Upper lobe of left lung (tissue), 6 donors: ENCODE data around the gene SAP30. TPM values are rescaled to one million over a fixed set of nuclear protein-coding genes. Genes with fewer than 3 reads are reported as not detected.

Experiments
- ATAC-seq, 2 donors: fragments of 200-7000 bp; cut with Tn5 transposase; one replicate each; pipeline ENCODE4 v1.9.1; 2022; ENCODE audit warnings: mild to moderate bottlenecking in 2 of 2, moderate library complexity in 2 of 2; ENCODE audit not compliant: low FRiP score in 2 of 2
- DNase-seq, 2 donors: peaks; one replicate each; pipeline ENCODE4 v3.0.0-alpha.2; 2019 to 2020
- H3K27ac ChIP-seq, 4 donors: fragments of 200-600 bp; sonication (generic); one replicate each; pipeline ENCODE4 v1.5.1; 2016 to 2019
- H3K27me3 ChIP-seq, 4 donors: fragments of 200-600 bp; sonication (generic); one replicate each; pipeline ENCODE4 v1.5.1; 2017 to 2019
- H3K36me3 ChIP-seq, 4 donors: fragments of 200-600 bp; sonication (generic); one replicate each; pipeline ENCODE4 v1.5.1; 2016 to 2019
- H3K4me1 ChIP-seq, 4 donors: fragments of 200-600 bp; sonication (generic); one replicate each; pipeline ENCODE4 v1.5.1; 2018 to 2019
- H3K4me3 ChIP-seq, 4 donors: fragments of 200-600 bp; sonication (generic); one replicate each; pipeline ENCODE4 v1.5.1; 2017 to 2019; ENCODE audit warnings: mild to moderate bottlenecking in 2 of 4, moderate library complexity in 1 of 4
- H3K9me3 ChIP-seq, 4 donors: fragments of 200-600 bp; sonication (generic); one replicate each; pipeline ENCODE4 v1.5.1; 2018 to 2019
- CTCF ChIP-seq, 6 experiments: fragments of 450-650 bp in 4 of 6; fragments of 200-600 bp in 2 of 6; sonication (generic) in 2 of 6; IDR thresholded peaks; one replicate each; pipeline ENCODE4 v1.5.1; 2016 to 2019; ENCODE audit warnings: antibody characterized with exemption in 6 of 6
- EP300 ChIP-seq, 4 donors: sonication (generic); formaldehyde crosslinking; IDR thresholded peaks; one replicate each; pipeline ENCODE4 v1.5.1; 2017; ENCODE audit warnings: antibody characterized with exemption in 4 of 4, control low read depth in 2 of 4
- POLR2A ChIP-seq, 4 donors: fragments of 450-650 bp; IDR thresholded peaks; one replicate each; pipeline ENCODE4 v1.5.1; 2016 to 2017; ENCODE audit warnings: antibody characterized with exemption in 4 of 4, mild to moderate bottlenecking in 2 of 4
- POLR2AphosphoS5 ChIP-seq, 2 donors: sonication (generic); formaldehyde crosslinking; IDR thresholded peaks; one replicate each; pipeline ENCODE4 v1.5.1; 2017; ENCODE audit warnings: antibody characterized with exemption in 2 of 2
- WGBS, 2 donors: methylation state at CpG; one replicate each; pipeline ENCODE4 v1.1.5; 2017 to 2018; 5-methylcytosine and 5-hydroxymethylcytosine counted together
- total RNA-seq, 6 donors: library from RNA; depleted of rRNA in 4 of 6; stranded (reverse); fragments of >200 nt in 4 of 6; gene quantifications; one replicate each; pipeline versions ENCODE4 v1.1.0 to v1.2.1, GENCODE V29; 2016 to 2021
- donor health status: DM: no; HTN: no; CAD: no; lungs with moderate emphysema.
- donor health status: DM: no; HTN: yes; CAD: no; lungs with severe emphysema.

Gene SAP30
- total RNA-seq, 6 donors from 2014 or later = 15.0 to 39.8 (median 18.8) TPM

DNA sequence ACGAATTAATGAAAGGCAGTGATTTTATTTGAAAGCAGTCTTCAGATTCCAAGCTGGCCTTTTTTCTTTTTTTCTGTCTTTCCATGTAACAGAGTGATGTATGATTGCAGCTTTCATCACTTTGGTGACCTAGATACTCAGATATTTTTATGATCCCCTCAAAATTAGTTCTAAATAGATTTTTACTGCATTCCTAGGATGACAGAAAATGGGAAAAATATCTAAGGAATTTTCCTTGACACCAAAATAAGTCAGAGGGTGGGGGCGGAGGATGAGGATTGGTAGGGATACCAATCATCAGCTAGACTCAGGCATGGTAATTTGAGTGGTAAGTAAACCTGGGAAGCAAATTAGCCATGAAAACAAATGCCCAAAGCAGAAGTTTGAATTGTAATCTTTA, 24.7 kb upstream of the SAP30 start:
- TF ChIP-seq POLR2AphosphoS5 (IDR thresholded peaks at IDR 0.05) (no peak), EP300 (IDR thresholded peaks at IDR 0.05) (no peak), POLR2A (IDR thresholded peaks at IDR 0.05) (no peak), CTCF (IDR thresholded peaks at IDR 0.05) (no peak)
- no peak overlapping the region for H3K27ac ChIP-seq
- WGBS, 2 donors = 66 to 84% methylated on average over 2 of the region's 2 CpGs
- H3K4me3 ChIP-seq = no peak overlapping the region
- ATAC-seq (no peak), DNase-seq (no peak)
- H3K36me3 ChIP-seq = no peaks in the 10 kb centered on the region
- H3K9me3 ChIP-seq = no peaks in the 10 kb centered on the region
- no peaks in the 10 kb centered on the region for H3K4me1 ChIP-seq
- H3K27me3 ChIP-seq = no peaks in the 10 kb centered on the region

- no peak overlapping the region for H3K27ac ChIP-seq
- no peak for TF ChIP-seq POLR2AphosphoS5 (IDR thresholded peaks at IDR 0.05)
- no peak for TF ChIP-seq EP300 (IDR thresholded peaks at IDR 0.05)
- no peak for TF ChIP-seq CTCF (IDR thresholded peaks at IDR 0.05)
- no peak for TF ChIP-seq POLR2A (IDR thresholded peaks at IDR 0.05)
- no peak for ATAC-seq
- H3K27me3 ChIP-seq = no peaks in the 10 kb centered on the region
- H3K9me3 ChIP-seq = no peaks in the 10 kb centered on the region
- H3K36me3 ChIP-seq = no peaks in the 10 kb centered on the region
- WGBS, 2 donors = 100% methylated on average over 1 of the region's 1 CpG
- DNase-seq = no peak
- H3K4me3 ChIP-seq = no peak overlapping the region
- no peaks in the 10 kb centered on the region for H3K4me1 ChIP-seq
Observed at GRCh38 chr4:173347467-173347866, 23.3 kb upstream of the SAP30 start.

DNA sequence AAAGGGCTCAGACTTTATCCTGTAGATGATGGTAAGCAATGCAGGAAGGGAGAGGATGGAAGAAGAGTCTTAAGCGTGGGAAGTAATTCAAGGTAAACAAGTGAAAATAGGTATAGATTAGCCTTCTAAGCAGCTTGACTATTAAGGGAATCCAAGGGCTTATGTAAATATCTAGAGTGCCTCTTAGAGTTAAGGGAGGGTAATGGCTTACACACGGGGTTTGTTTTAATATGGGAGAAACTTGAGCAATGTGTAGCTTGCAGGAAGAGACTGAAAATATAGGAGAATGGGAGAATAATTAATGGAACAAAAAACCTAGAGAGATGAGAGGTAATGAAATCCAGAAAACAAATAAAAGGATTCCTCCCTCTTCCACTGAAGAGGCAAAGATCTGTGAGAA, 12.8 kb upstream of the SAP30 start:
- no peak for TF ChIP-seq EP300 (IDR thresholded peaks at IDR 0.05)
- WGBS, 2 donors = 63 to 65% methylated on average over 2 of the region's 2 CpGs

GRCh38 chr4:173360587-173361221, 10.1 kb upstream of the SAP30 start:
- no peaks in the 10 kb centered on the region for H3K27me3 ChIP-seq
- H3K27ac ChIP-seq = no peak overlapping the region
- no peak overlapping the region for H3K4me3 ChIP-seq
- ATAC-seq = no peak
- H3K36me3 ChIP-seq = no peaks in the 10 kb centered on the region
- 61 to 64% methylated on average over 5 of the region's 5 CpGs for WGBS, 2 donors
- DNase-seq = no peak
- H3K4me1 ChIP-seq = no peaks in the 10 kb centered on the region
- H3K9me3 ChIP-seq = no peaks in the 10 kb centered on the region
- no peak for TF ChIP-seq POLR2A (IDR thresholded peaks at IDR 0.05)
- no peak for TF ChIP-seq EP300 (IDR thresholded peaks at IDR 0.05)
- TF ChIP-seq POLR2AphosphoS5 (IDR thresholded peaks at IDR 0.05) = no peak
- no peak for TF ChIP-seq CTCF (IDR thresholded peaks at IDR 0.05)

More for the DNA sequence above, 12.8 kb upstream of the SAP30 start:
- ATAC-seq (no peak), DNase-seq (no peak)
- Histone ChIP-seq H3K36me3 (no peaks in the 10 kb centered on the region), H3K9me3 (no peaks in the 10 kb centered on the region), H3K4me1 (no peaks in the 10 kb centered on the region), H3K27me3 (no peaks in the 10 kb centered on the region), H3K27ac (no peak overlapping the region), H3K4me3 (no peak overlapping the region)

- no peaks in the 10 kb centered on the region for H3K9me3 ChIP-seq
- TF ChIP-seq POLR2AphosphoS5 (IDR thresholded peaks at IDR 0.05) = no peak
- no peak for TF ChIP-seq POLR2A (IDR thresholded peaks at IDR 0.05)
- no peak for TF ChIP-seq CTCF (IDR thresholded peaks at IDR 0.05)
- no peak for TF ChIP-seq EP300 (IDR thresholded peaks at IDR 0.05)
Observed at GRCh38 chr4:173362666-173363065, 8.1 kb upstream of the SAP30 start.

More at GRCh38 chr4:173362666-173363065, 8.1 kb upstream of the SAP30 start:
- H3K27me3 ChIP-seq = no peaks in the 10 kb centered on the region
- no peaks in the 10 kb centered on the region for H3K36me3 ChIP-seq
- no peak overlapping the region for H3K4me3 ChIP-seq
- ATAC-seq = no peak
- H3K27ac ChIP-seq = no peak overlapping the region
- peaks cover 0 to 5% (median 0%) of the 10 kb centered on the region in 4 donors for H3K4me1 ChIP-seq
- DNase-seq = no peak
- WGBS, 2 donors = 90 to 92% methylated on average over 3 of the region's 3 CpGs
